Naive thymus-derived CD4-positive, alpha-beta T cell (primary cell): ENCODE data around the gene ANKRD55. TPM values are rescaled to one million over a fixed set of nuclear protein-coding genes. Genes with fewer than 3 reads are reported as not detected.

Source experiments
- ATAC-seq: fragments of 150-1000 bp; cut with Tn5 transposase; 2 replicates; pipeline ENCODE4 v1.10.0; 2021; ENCODE audit warnings: mild to moderate bottlenecking, moderate library complexity
- CTCF ChIA-PET: fragments of 350-600 bp; sonication (Branson Sonifier 250); formaldehyde crosslinking; loops from one replicate; lab custom pipeline; 2021; ENCODE audit warnings: antibody characterized with exemption; lab: Charles Lee
- POLR2A ChIA-PET: fragments of 350-600 bp; sonication (Branson Sonifier 250); formaldehyde crosslinking; loops from one replicate; lab custom pipeline; 2021; ENCODE audit warnings: antibody characterized with exemption, inconsistent platforms; lab: Charles Lee
- DNase-seq, 9 donors: peaks; one replicate each; pipeline versions ENCODE4 v3.0.0 to v3.0.0-alpha.2; 2020 to 2022; ENCODE audit warnings: mixed read lengths in 1 of 9
- H3K27ac ChIP-seq: one replicate; pipeline ENCODE4 v1.7.0; 2013; ENCODE audit warnings: mild to moderate bottlenecking, low read depth, low read length, moderate library complexity
- H3K27me3 ChIP-seq, 2 donors: one replicate each; pipeline ENCODE4 v1.7.0; 2013; ENCODE audit warnings: low read length in 2 of 2, mild to moderate bottlenecking in 2 of 2, moderate library complexity in 2 of 2; ENCODE audit not compliant: control insufficient read depth in 2 of 2, insufficient read depth in 2 of 2
- H3K36me3 ChIP-seq, 3 experiments: 1 replicate in 2 of 3; 2 replicates in 1 of 3; pipeline ENCODE4 v1.7.0; 2013; ENCODE audit warnings: low read length in 3 of 3, mild to moderate bottlenecking in 3 of 3, moderate library complexity in 1 of 3; ENCODE audit not compliant: insufficient read depth in 3 of 3, control insufficient read depth in 2 of 3
- H3K4me1 ChIP-seq, 2 donors: one replicate each; pipeline ENCODE4 v1.7.0; 2013; ENCODE audit warnings: low read length in 2 of 2, mild to moderate bottlenecking in 2 of 2, moderate library complexity in 1 of 2; ENCODE audit not compliant: control insufficient read depth in 2 of 2, insufficient read depth in 2 of 2
- H3K4me3 ChIP-seq: 2 replicates; pipeline ENCODE4 v1.7.0; 2013; ENCODE audit warnings: mild to moderate bottlenecking, low read length
- H3K9me3 ChIP-seq, 3 experiments: 1 replicate in 2 of 3; 2 replicates in 1 of 3; pipeline ENCODE4 v1.7.0; 2013; ENCODE audit warnings: low read length in 3 of 3; ENCODE audit not compliant: control insufficient read depth in 2 of 3
- H3K27ac Mint-ChIP-seq, 9 donors: one replicate each; pipeline ENCODE4 v1.8.0; 2020 to 2022; ENCODE audit warnings: mixed read lengths in 9 of 9, mild to moderate bottlenecking in 8 of 9, moderate library complexity in 5 of 9, inconsistent platforms in 2 of 9
- H3K27me3 Mint-ChIP-seq, 5 donors: one replicate each; pipeline ENCODE4 v1.8.0; 2021 to 2022; ENCODE audit warnings: mixed read lengths in 5 of 5, mild to moderate bottlenecking in 1 of 5
- H3K36me3 Mint-ChIP-seq, 5 donors: one replicate each; pipeline ENCODE4 v1.8.0; 2020 to 2022; ENCODE audit warnings: mixed read lengths in 5 of 5, mild to moderate bottlenecking in 3 of 5, inconsistent platforms in 1 of 5
- H3K4me1 Mint-ChIP-seq, 7 donors: one replicate each; pipeline ENCODE4 v1.8.0; 2020 to 2022; ENCODE audit warnings: mixed read lengths in 7 of 7, mild to moderate bottlenecking in 3 of 7, inconsistent platforms in 1 of 7
- H3K4me3 Mint-ChIP-seq, 10 donors: one replicate each; pipeline ENCODE4 v1.8.0; 2020 to 2022; ENCODE audit warnings: mild to moderate bottlenecking in 10 of 10, mixed read lengths in 10 of 10, moderate library complexity in 6 of 10, inconsistent platforms in 2 of 10
- H3K9me3 Mint-ChIP-seq, 11 donors: one replicate each; pipeline ENCODE4 v1.8.0; 2020 to 2022; ENCODE audit warnings: mixed read lengths in 11 of 11, mild to moderate bottlenecking in 4 of 11, inconsistent platforms in 1 of 11, moderate library complexity in 1 of 11
- intact Hi-C, 2 donors: fragments of 100-400 bp; cut with micrococcal nuclease; formaldehyde crosslinking; loops; one replicate each; pipeline ENCODE4 v1.15.1; 2023
- polyA plus RNA-seq, 2 donors: library from polyadenylated mRNA; unstranded; fragments of 300-500 nt; fragmentation: Illumina TruSeq; gene quantifications; one replicate each; pipeline ENCODE4 v1.2.3, GENCODE V29; 2021
- total RNA-seq, 6 experiments: library from RNA in 5 of 6; stranded (reverse) in 5 of 6; gene quantifications; 1 replicate in 5 of 6; 2 replicates in 1 of 6; pipeline ENCODE4 v1.2.3 and lab custom pipeline; 2021 to 2026

ANKRD55 gene
- total RNA-seq (10 to 100 TPM in 4 of 5 experiments, 1 to 10 TPM in 1; 7.1 to 26.4 (median 23.8) TPM), polyA plus RNA-seq (10 to 100 TPM; 48.2 to 89.7 TPM), total RNA-seq (lab: John Stamatoyannopoulos, UW) (22.1 reads per million, percentile 52 among the genes with 10 or more reads in this experiment)

GRCh38 chr5:56233230-56233629, at the start of gene ANKRD55:
Gene ANKRD55, minus strand, starts transcription at chr5:56233330. Its CDS starts 417 bp downstream, at chr5:56232913.
- Histone ChIP-seq H3K27ac (no peak within 1 kb of the TSS), H3K36me3 (no peaks in the 10 kb centered on the region), H3K27me3 (no peaks in the 10 kb centered on the region), H3K4me3 (no peak within 1 kb of the TSS), H3K4me1 (no peaks in the 10 kb centered on the region), H3K9me3 (no peaks in the 10 kb centered on the region)
- intact Hi-C loops = no loop called here
- H3K4me1 Mint-ChIP-seq = peaks cover 0 to 15% (median 9%) of the 10 kb centered on the region in 7 donors
- no peak for DNase-seq
- ChIA-PET CTCF (no interaction called here), POLR2A (no interaction called here)
- H3K36me3 Mint-ChIP-seq = no peaks in the 10 kb centered on the region
- peak within 1 kb of the TSS in 1 of 9 donors; percentile 1 for H3K27ac Mint-ChIP-seq
- H3K27me3 Mint-ChIP-seq = peaks cover 0 to 33% (median 4%) of the 10 kb centered on the region in 5 donors
- H3K9me3 Mint-ChIP-seq = peaks cover 0 to 2% (median 0%) of the 10 kb centered on the region in 11 donors
- ATAC-seq = no peak
- H3K4me3 Mint-ChIP-seq = no peak within 1 kb of the TSS

GRCh38 chr5:56282216-56282615, 49.1 kb upstream of the ANKRD55 start:
- ChIA-PET CTCF (interaction anchor here (0.5 kb wide), 1 partner anchor 105 kb away, joined by 3 read pairs; no protein-coding TSS in a partner anchor), POLR2A (no interaction called here)
- intact Hi-C loops = no loop called here
- no peak overlapping the region for H3K4me3 Mint-ChIP-seq
- ATAC-seq (no peak), DNase-seq (no peak)
- Histone ChIP-seq H3K4me1 (no peaks in the 10 kb centered on the region), H3K9me3 (no peaks in the 10 kb centered on the region), H3K36me3 (no peaks in the 10 kb centered on the region), H3K27ac (no peak overlapping the region), H3K4me3 (no peak overlapping the region), H3K27me3 (no peaks in the 10 kb centered on the region)
- peaks cover 0 to 2% (median 0%) of the 10 kb centered on the region in 11 donors for H3K9me3 Mint-ChIP-seq
- peaks cover 0 to 5% (median 0%) of the 10 kb centered on the region in 7 donors for H3K4me1 Mint-ChIP-seq
- H3K36me3 Mint-ChIP-seq = no peaks in the 10 kb centered on the region
- H3K27me3 Mint-ChIP-seq = no peaks in the 10 kb centered on the region
- H3K27ac Mint-ChIP-seq = no peak overlapping the region

- H3K4me3 Mint-ChIP-seq = no peak overlapping the region
- Histone ChIP-seq H3K4me1 (no peaks in the 10 kb centered on the region), H3K27ac (no peak overlapping the region), H3K27me3 (no peaks in the 10 kb centered on the region), H3K36me3 (no peaks in the 10 kb centered on the region), H3K9me3 (no peaks in the 10 kb centered on the region), H3K4me3 (no peak overlapping the region)
- no peak for ATAC-seq
- ChIA-PET CTCF (no interaction called here), POLR2A (no interaction called here)
- peaks cover 0 to 2% (median 0%) of the 10 kb centered on the region in 11 donors for H3K9me3 Mint-ChIP-seq
- no peak overlapping the region for H3K27ac Mint-ChIP-seq
- H3K36me3 Mint-ChIP-seq = no peaks in the 10 kb centered on the region
- H3K4me1 Mint-ChIP-seq = peaks cover 0 to 5% (median 0%) of the 10 kb centered on the region in 7 donors
- intact Hi-C loops = no loop called here
- no peak for DNase-seq
- no peaks in the 10 kb centered on the region for H3K27me3 Mint-ChIP-seq
Observed at GRCh38 chr5:56281489-56282165, 48.5 kb upstream of the ANKRD55 start.

GRCh38 chr5:56279979-56280378, 46.8 kb upstream of the ANKRD55 start:
- POLR2A ChIA-PET = no interaction called here
- Histone ChIP-seq H3K36me3 (no peaks in the 10 kb centered on the region), H3K27me3 (no peaks in the 10 kb centered on the region), H3K4me3 (no peak overlapping the region), H3K9me3 (no peaks in the 10 kb centered on the region), H3K4me1 (no peaks in the 10 kb centered on the region), H3K27ac (no peak overlapping the region)
- Mint-ChIP-seq H3K27ac (no peak overlapping the region), H3K4me1 (peaks cover 0 to 5% (median 0%) of the 10 kb centered on the region in 7 donors), H3K4me3 (no peak overlapping the region), H3K36me3 (no peaks in the 10 kb centered on the region), H3K9me3 (peaks cover 0 to 4% (median 0%) of the 10 kb centered on the region in 11 donors), H3K27me3 (no peaks in the 10 kb centered on the region)
- DNase-seq = no peak
- CTCF ChIA-PET = no interaction called here
- ATAC-seq = no peak
- intact Hi-C loops = loop anchor here (10.0 kb wide), 2 partner anchors 395 to 415 kb away; no protein-coding TSS in a partner anchor

GRCh38 chr5:56279291-56279690, 46.2 kb upstream of the ANKRD55 start:
- POLR2A ChIA-PET = no interaction called here
- CTCF ChIA-PET = no interaction called here
- intact Hi-C loops = loop anchor here (10.0 kb wide), 2 partner anchors 396 to 416 kb away; no protein-coding TSS in a partner anchor
- ATAC-seq (no peak), DNase-seq (no peak)
- no peaks in the 10 kb centered on the region for H3K9me3 ChIP-seq
- no peaks in the 10 kb centered on the region for H3K4me1 ChIP-seq
- no peaks in the 10 kb centered on the region for H3K27me3 ChIP-seq
- Mint-ChIP-seq H3K9me3 (peaks cover 0 to 4% (median 0%) of the 10 kb centered on the region in 11 donors), H3K4me1 (peaks cover 0 to 5% (median 0%) of the 10 kb centered on the region in 7 donors), H3K36me3 (no peaks in the 10 kb centered on the region), H3K27ac (no peak overlapping the region), H3K27me3 (no peaks in the 10 kb centered on the region), H3K4me3 (no peak overlapping the region)
- no peak overlapping the region for H3K4me3 ChIP-seq
- H3K27ac ChIP-seq = no peak overlapping the region
- H3K36me3 ChIP-seq = no peaks in the 10 kb centered on the region

GRCh38 chr5:56278335-56278753, 45.2 kb upstream of the ANKRD55 start:
- Mint-ChIP-seq H3K4me3 (no peak overlapping the region), H3K36me3 (no peaks in the 10 kb centered on the region), H3K27ac (no peak overlapping the region), H3K27me3 (no peaks in the 10 kb centered on the region), H3K4me1 (peaks cover 0 to 5% (median 0%) of the 10 kb centered on the region in 7 donors), H3K9me3 (peaks cover 0 to 4% (median 0%) of the 10 kb centered on the region in 11 donors)
- DNase-seq (no peak), ATAC-seq (no peak)
- no peaks in the 10 kb centered on the region for H3K4me1 ChIP-seq
- H3K27ac ChIP-seq = no peak overlapping the region
- H3K9me3 ChIP-seq = no peaks in the 10 kb centered on the region
- ChIA-PET POLR2A (no interaction called here), CTCF (no interaction called here)
- H3K27me3 ChIP-seq = no peaks in the 10 kb centered on the region
- no peaks in the 10 kb centered on the region for H3K36me3 ChIP-seq
- H3K4me3 ChIP-seq = no peak overlapping the region
- intact Hi-C loops = loop anchor here (10.0 kb wide), 2 partner anchors 396 to 416 kb away; no protein-coding TSS in a partner anchor
